Smooth muscle cell (in vitro differentiated cells): ENCODE results near the gene BCAS3. TPM values are rescaled to one million over a fixed set of nuclear protein-coding genes. Genes with fewer than 3 reads are reported as not detected.
A peak's percentile ranks its signal among the peaks of the same experiment; 100 is the strongest.

Source experiments
- DNase-seq: peaks from one replicate; lab custom pipeline; 2025; ENCODE audit not compliant: unreplicated experiment; lab: John Stamatoyannopoulos, UW
- H2AFZ ChIP-seq: fragments of 200-600 bp; sonication (generic); 2 replicates; pipeline ENCODE4 v1.6.0; 2016; ENCODE audit warnings: antibody characterized with exemption, low read depth, mild to moderate bottlenecking
- H3F3A ChIP-seq: fragments of 200-600 bp; sonication (generic); 2 replicates; pipeline ENCODE4 v1.6.0; 2017; ENCODE audit warnings: antibody characterized with exemption, low read depth
- H3K27ac ChIP-seq: fragments of 200-600 bp; sonication (generic); 2 replicates; pipeline ENCODE4 v1.5.1; 2016; ENCODE audit warnings: low read depth, mild to moderate bottlenecking
- H3K27me3 ChIP-seq: fragments of 200-600 bp; sonication (generic); 2 replicates; pipeline ENCODE4 v1.6.1; 2016; ENCODE audit warnings: low read depth, mild to moderate bottlenecking
- H3K36me3 ChIP-seq: fragments of 200-600 bp; sonication (generic); 2 replicates; pipeline ENCODE4 v1.5.1; 2016; ENCODE audit warnings: low read depth
- H3K4me1 ChIP-seq: fragments of 200-600 bp; sonication (generic); 2 replicates; pipeline ENCODE4 v1.5.1; 2016; ENCODE audit warnings: low read depth
- H3K4me2 ChIP-seq: fragments of 200-600 bp; sonication (generic); 2 replicates; pipeline ENCODE4 v1.6.0; 2016; ENCODE audit warnings: mild to moderate bottlenecking
- H3K4me3 ChIP-seq: fragments of 200-600 bp; sonication (generic); 2 replicates; pipeline ENCODE4 v1.5.1; 2016; ENCODE audit warnings: mild to moderate bottlenecking
- H3K79me2 ChIP-seq: fragments of 200-600 bp; sonication (generic); 2 replicates; pipeline ENCODE4 v1.6.0; 2016; ENCODE audit warnings: low read depth, mild to moderate bottlenecking
- H3K9ac ChIP-seq: fragments of 200-600 bp; sonication (generic); 2 replicates; pipeline ENCODE4 v1.6.0; 2016; ENCODE audit warnings: low read depth
- H3K9me3 ChIP-seq: fragments of 200-600 bp; sonication (generic); replicated peaks from 2 replicates; pipeline ENCODE4 v1.5.1; 2016; ENCODE audit warnings: low read depth
- H4K20me1 ChIP-seq: fragments of 200-600 bp; sonication (generic); 2 replicates; pipeline ENCODE4 v1.6.0; 2016; ENCODE audit warnings: low read depth
- WGBS: methylation state at CpG from one replicate; pipeline ENCODE4 v1.1.7; 2016; ENCODE audit warnings: low lambda C conversion rate; 5-methylcytosine and 5-hydroxymethylcytosine counted together
- polyA plus RNA-seq: library from polyadenylated mRNA; unstranded; fragments of >200 nt; fragmentation: Nextera tagmentation; extraction: Ambion mirVana; gene quantifications from 2 replicates; pipeline ENCODE4 v1.2.1, GENCODE V29; 2016
- total RNA-seq: library from RNA; depleted of rRNA; stranded (reverse); fragments of >200 nt; gene quantifications from 2 replicates; pipeline ENCODE4 v1.2.3, GENCODE V29; 2014
- TF ChIP-seq, protein P1 (sequence below): fragments of 200-600 bp; sonication (generic); IDR thresholded peaks from 2 replicates; pipeline ENCODE4 v1.5.1; 2017; ENCODE audit warnings: borderline replicate concordance, mild to moderate bottlenecking, antibody characterized with exemption; ENCODE audit not compliant: insufficient read depth, poor library complexity, severe bottlenecking

The BCAS3 gene
- total and polyA plus RNA-seq, 2 experiments from 2014 or later, result 17.2 to 54.5 TPM

- Histone ChIP-seq H3K4me1 (peaks cover 9% of the 10 kb centered on the region), H3K27ac (no peak overlapping the region), H3K9ac (no peak overlapping the region), H3K27me3 (no peaks in the 10 kb centered on the region), H3K79me2 (no peaks in the 10 kb centered on the region), H3K4me3 (no peak overlapping the region), H3K36me3 (no peaks in the 10 kb centered on the region), H3K4me2 (peak overlapping the region; percentile 43), H3F3A (no peaks in the 10 kb centered on the region), H2AFZ (no peak overlapping the region), H4K20me1 (no peaks in the 10 kb centered on the region), H3K9me3 (no peaks in the 10 kb centered on the region)
- DNase-seq, result no peak
- TF ChIP-seq, protein P1, sequence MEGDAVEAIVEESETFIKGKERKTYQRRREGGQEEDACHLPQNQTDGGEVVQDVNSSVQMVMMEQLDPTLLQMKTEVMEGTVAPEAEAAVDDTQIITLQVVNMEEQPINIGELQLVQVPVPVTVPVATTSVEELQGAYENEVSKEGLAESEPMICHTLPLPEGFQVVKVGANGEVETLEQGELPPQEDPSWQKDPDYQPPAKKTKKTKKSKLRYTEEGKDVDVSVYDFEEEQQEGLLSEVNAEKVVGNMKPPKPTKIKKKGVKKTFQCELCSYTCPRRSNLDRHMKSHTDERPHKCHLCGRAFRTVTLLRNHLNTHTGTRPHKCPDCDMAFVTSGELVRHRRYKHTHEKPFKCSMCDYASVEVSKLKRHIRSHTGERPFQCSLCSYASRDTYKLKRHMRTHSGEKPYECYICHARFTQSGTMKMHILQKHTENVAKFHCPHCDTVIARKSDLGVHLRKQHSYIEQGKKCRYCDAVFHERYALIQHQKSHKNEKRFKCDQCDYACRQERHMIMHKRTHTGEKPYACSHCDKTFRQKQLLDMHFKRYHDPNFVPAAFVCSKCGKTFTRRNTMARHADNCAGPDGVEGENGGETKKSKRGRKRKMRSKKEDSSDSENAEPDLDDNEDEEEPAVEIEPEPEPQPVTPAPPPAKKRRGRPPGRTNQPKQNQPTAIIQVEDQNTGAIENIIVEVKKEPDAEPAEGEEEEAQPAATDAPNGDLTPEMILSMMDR, result no peak
- WGBS, result 55% methylated on average over 3 of the region's 3 CpGs
Observed at GRCh38 chr17:61015966-61016365, 338.3 kb downstream of the BCAS3 start.

DNA sequence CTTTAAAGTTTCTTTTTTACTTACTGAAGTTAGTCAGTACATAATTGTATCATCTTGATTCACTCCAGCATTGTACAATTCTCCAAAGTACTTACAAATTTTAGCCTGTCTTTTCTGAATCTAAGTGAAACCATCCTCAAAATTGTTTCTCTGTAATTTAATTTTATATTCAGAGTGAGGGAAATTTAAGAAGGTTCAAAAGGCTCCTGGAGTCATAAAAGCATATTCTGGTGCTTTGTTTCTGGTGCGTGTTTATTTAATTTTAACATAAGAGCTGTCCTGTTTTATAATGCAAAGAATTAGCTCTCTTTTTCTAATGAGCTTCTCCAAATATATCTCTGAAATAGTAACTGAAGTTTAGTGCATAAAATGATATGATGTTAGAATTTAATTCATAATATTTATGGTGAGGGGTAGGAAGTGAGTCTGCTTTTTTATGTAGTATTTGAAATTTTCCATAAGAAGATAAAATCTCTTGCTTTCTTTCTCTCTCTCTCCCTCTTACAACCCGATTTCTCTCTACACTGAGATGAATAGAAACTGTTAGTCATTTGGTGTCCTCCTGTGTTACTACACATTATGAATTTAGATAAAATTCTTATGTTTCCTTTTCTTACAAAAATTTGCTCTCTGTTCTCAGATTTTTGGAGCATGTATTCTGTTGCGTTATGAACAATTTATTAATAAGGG lies 339.8 kb downstream of the BCAS3 start:
- Histone ChIP-seq H3K9me3 (no peaks in the 10 kb centered on the region), H3K27ac (no peak overlapping the region), H3K36me3 (no peaks in the 10 kb centered on the region), H3K4me2 (no peak overlapping the region), H3K9ac (no peak overlapping the region), H3K4me1 (no peaks in the 10 kb centered on the region), H3K27me3 (no peaks in the 10 kb centered on the region), H3K4me3 (no peak overlapping the region), H4K20me1 (no peaks in the 10 kb centered on the region), H3K79me2 (no peaks in the 10 kb centered on the region), H2AFZ (no peak overlapping the region), H3F3A (no peaks in the 10 kb centered on the region)
- WGBS, result 76% methylated on average over 3 of the region's 3 CpGs
- TF ChIP-seq, protein P1, result no peak
- DNase-seq, result no peak

GRCh38 chr17:61018938-61019337 lies 341.3 kb downstream of the BCAS3 start:
- Histone ChIP-seq H4K20me1 (no peaks in the 10 kb centered on the region), H3K79me2 (no peaks in the 10 kb centered on the region), H3K27ac (no peak overlapping the region), H3K9ac (no peak overlapping the region), H3K27me3 (no peaks in the 10 kb centered on the region), H3F3A (no peaks in the 10 kb centered on the region), H3K9me3 (no peaks in the 10 kb centered on the region), H3K4me3 (no peak overlapping the region), H3K4me2 (no peak overlapping the region), H3K36me3 (no peaks in the 10 kb centered on the region), H2AFZ (no peak overlapping the region), H3K4me1 (no peaks in the 10 kb centered on the region)
- WGBS, result 94% methylated on average over 5 of the region's 5 CpGs
- DNase-seq, result no peak
- TF ChIP-seq, protein P1, result no peak

DNA sequence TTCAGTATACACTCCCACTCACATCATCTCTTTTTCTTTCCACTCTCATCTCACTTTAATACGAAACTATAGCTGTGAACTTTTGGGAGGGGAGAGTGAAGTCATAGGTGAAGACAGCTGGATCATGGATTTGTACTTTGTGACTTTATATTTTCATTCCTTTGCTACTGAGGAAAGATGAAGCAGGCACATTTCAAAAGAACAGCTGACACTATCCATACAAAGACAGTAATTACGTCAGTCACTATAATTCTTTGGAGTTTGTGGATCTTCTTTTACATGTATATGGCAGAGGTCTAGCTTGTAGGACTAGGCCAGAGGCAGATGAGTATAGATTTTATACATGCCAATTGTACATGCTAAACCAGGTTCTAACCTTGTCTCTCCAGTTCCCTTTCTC lies 346.3 kb downstream of the BCAS3 start:
- WGBS, result 82% methylated on average over 2 of the region's 2 CpGs
- H3K4me2 ChIP-seq, result no peak overlapping the region
- H2AFZ ChIP-seq, result no peak overlapping the region
- no peak overlapping the region for H3K4me3 ChIP-seq
- no peak overlapping the region for H3K9ac ChIP-seq
- no peak overlapping the region for H3K27ac ChIP-seq
- no peaks in the 10 kb centered on the region for H3F3A ChIP-seq
- TF ChIP-seq, protein P1, result no peak
- no peaks in the 10 kb centered on the region for H3K27me3 ChIP-seq
- no peaks in the 10 kb centered on the region for H3K9me3 ChIP-seq
- no peaks in the 10 kb centered on the region for H3K4me1 ChIP-seq
- no peaks in the 10 kb centered on the region for H4K20me1 ChIP-seq
- no peaks in the 10 kb centered on the region for H3K79me2 ChIP-seq
- H3K36me3 ChIP-seq, result no peaks in the 10 kb centered on the region
- no peak for DNase-seq
